Kidney epithelial cell (primary cell): ENCODE data around the gene ERN1. TPM values are rescaled to one million over a fixed set of nuclear protein-coding genes. Genes with fewer than 3 reads are reported as not detected.

Experiments
- DNase-seq: peaks from one replicate; pipeline ENCODE4 v3.0.0-alpha.2; 2010; ENCODE audit warnings: low read depth
- H3K27me3 ChIP-seq: 2 replicates; pipeline ENCODE4 v1.6.0; 2011; ENCODE audit warnings: low read length; ENCODE audit not compliant: control insufficient read depth, insufficient read depth
- H3K36me3 ChIP-seq: 2 replicates; pipeline ENCODE4 v1.5.1; 2011; ENCODE audit warnings: low read length; ENCODE audit not compliant: control insufficient read depth, insufficient read depth
- H3K4me3 ChIP-seq: 2 replicates; pipeline ENCODE4 v1.5.1; 2011; ENCODE audit warnings: low read depth, mild to moderate bottlenecking, control low read depth, low read length
- total RNA-seq: library from RNA; depleted of rRNA; stranded (reverse); fragments of >200 nt; gene quantifications from 2 replicates; pipeline ENCODE4 v1.2.3, GENCODE V29; 2015
- TF ChIP-seq, protein P1 (sequence below): IDR thresholded peaks from 2 replicates; pipeline ENCODE4 v1.5.1; 2011; ENCODE audit warnings: mild to moderate bottlenecking, moderate library complexity, low read length, control low read depth, inconsistent platforms; ENCODE audit not compliant: insufficient read depth, poor library complexity, severe bottlenecking

The ERN1 gene
- total RNA-seq, 1 donor from 2014 or later, result 19.6 TPM

DNA sequence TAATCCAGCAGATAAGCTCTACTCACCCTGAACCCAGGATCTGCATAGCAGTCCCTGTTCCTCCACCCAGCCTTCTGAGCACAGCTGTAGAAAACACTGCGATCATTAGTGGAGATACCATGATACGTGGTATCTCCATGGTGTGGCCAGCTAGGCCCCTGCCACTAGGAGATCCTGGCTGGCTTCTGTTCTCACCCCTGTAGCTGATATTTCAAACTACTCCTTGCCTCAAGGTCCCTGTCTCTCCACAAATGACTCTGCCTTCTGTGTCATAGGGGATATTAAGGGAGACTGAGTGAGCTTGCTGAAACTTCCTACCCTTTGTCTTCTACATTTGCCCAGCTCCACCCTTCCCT is 44.3 kb downstream of the ERN1 start:
- DNase-seq, result no peak
- TF ChIP-seq, protein P1, sequence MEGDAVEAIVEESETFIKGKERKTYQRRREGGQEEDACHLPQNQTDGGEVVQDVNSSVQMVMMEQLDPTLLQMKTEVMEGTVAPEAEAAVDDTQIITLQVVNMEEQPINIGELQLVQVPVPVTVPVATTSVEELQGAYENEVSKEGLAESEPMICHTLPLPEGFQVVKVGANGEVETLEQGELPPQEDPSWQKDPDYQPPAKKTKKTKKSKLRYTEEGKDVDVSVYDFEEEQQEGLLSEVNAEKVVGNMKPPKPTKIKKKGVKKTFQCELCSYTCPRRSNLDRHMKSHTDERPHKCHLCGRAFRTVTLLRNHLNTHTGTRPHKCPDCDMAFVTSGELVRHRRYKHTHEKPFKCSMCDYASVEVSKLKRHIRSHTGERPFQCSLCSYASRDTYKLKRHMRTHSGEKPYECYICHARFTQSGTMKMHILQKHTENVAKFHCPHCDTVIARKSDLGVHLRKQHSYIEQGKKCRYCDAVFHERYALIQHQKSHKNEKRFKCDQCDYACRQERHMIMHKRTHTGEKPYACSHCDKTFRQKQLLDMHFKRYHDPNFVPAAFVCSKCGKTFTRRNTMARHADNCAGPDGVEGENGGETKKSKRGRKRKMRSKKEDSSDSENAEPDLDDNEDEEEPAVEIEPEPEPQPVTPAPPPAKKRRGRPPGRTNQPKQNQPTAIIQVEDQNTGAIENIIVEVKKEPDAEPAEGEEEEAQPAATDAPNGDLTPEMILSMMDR, result no peak

DNA sequence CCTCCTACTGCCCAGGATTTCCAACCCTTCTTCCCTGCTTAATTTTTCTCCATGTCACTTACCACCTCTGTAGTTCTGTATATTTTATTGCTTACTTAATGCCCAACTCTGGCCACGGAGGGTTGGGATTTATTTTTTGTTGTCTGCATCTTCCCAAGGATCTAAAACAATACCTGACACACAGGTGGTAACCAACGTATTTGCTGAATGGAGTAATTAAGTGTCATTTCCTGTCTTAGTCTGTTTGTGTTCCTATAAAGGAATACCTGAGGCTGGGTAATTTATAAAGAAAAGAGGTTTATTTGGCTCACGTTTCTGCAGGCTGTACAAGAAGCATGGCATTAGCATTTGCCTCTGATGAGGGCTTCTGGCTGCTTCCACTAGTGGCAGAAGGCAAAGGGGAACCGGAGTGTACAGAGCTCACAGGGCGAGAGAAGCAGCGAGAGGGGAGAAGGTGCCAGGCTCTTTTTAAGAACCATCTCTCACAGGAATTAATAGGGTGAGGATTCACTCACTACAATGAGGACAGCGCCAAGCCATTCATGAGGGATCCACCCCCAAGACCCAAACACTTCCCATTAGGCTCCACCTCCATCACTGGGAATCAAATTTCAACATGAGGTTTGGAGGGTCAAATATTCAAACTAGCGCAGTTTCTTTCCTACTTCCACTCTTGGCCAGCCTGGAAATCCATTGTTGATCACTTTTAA is 44.8 kb downstream of the ERN1 start:
- no peak for DNase-seq
- H3K36me3 ChIP-seq, result no peaks in the 10 kb centered on the region

More for the DNA sequence above, 44.3 kb downstream of the ERN1 start:
- no peak overlapping the region for H3K4me3 ChIP-seq
- H3K27me3 ChIP-seq, result no peaks in the 10 kb centered on the region
- no peaks in the 10 kb centered on the region for H3K36me3 ChIP-seq

DNA sequence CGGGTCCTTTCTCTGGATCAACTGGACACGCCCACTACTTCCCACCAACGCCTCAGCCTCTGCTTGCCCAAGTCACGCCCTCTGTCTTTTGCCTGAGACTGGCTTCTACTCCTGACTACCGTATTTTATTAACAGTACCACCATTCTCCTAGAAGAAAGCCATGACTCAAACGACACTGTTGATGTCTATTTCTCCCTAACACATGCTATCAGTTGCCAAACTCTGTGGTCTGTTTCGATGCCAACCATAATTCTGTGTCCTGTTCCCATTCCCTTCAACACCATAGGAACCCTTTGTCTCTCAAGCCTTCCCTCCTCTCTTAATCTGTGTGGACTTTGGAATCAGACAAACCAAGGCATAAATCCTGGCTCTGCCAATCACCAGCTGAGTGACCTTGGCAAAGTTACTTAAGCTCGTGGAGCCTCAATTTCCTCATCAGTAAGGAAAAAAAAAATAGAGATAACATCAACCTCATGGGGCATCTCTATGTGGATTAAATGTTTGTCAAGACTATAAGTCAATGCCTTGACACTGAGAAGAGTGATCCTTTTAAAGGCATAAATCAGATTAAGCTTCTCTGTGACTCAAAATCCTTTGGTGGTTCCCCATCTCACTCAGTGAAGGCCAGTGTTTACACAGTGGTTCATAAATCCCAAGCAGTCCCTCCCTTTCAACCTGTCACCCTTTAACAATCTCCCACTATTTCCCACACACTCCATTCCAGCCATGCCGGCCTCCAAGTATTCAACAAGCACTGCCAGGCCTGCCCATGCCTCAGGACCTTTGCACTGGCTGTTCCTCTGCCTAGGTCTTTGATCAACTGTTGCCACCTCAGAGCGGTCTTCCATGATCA is 45.6 kb downstream of the ERN1 start:
- no peaks in the 10 kb centered on the region for H3K36me3 ChIP-seq
- H3K4me3 ChIP-seq, result no peak overlapping the region
- TF ChIP-seq, protein P1, result no peak
- DNase-seq, result no peak
- no peaks in the 10 kb centered on the region for H3K27me3 ChIP-seq

More for the DNA sequence above, 44.8 kb downstream of the ERN1 start:
- Histone ChIP-seq H3K27me3 (no peaks in the 10 kb centered on the region), H3K4me3 (no peak overlapping the region)
- TF ChIP-seq, protein P1, result no peak

DNA sequence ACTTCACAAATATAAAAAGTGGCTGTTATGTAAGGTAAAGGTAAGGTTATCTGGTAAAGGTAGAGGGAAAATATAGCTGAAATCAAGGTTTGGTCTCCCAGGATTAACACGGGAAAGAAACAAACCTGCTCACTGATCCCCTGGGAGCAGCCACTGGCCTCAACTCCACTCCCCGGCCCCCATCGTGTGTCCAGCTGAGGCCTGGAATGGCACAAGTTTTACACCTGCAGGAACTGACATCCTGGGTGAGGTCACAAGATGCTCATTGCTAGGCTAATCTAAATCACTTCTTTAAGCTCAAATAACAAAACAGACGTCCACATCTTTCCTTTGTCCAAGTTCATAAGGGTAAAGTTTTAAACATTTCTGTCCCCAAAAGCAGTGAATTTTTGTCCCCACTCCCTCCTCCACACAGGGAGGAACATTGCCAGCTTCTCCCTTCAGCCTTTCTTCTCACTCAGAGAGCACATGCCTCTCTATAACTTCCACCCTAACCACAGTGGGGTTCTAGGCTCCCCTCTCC is 46.3 kb downstream of the ERN1 start:
- Histone ChIP-seq H3K27me3 (no peaks in the 10 kb centered on the region), H3K4me3 (no peak overlapping the region), H3K36me3 (no peaks in the 10 kb centered on the region)
- DNase-seq, result no peak
- TF ChIP-seq, protein P1, result no peak

DNA sequence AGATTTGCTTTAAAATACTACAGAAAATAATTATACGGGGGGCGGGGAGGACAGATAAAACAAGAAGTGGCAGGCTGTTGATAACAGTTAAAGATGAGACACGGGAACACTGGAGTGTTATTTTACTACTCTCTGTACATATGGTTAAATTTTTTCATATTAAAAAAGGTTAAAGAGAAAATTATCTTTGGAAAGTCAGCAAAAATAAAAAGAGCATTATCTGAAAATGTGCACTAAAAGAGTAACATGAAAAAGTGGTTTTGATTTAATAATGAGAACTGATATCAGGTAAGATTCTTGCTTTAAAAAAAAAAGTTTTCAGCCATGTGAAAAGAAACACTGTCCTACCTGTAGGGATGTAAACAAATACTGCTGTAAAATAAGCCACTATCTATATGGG is 46.9 kb downstream of the ERN1 start:
- Histone ChIP-seq H3K36me3 (no peaks in the 10 kb centered on the region), H3K4me3 (no peak overlapping the region), H3K27me3 (no peaks in the 10 kb centered on the region)
- TF ChIP-seq, protein P1, result no peak
- DNase-seq, result no peak
